ENCODE results near the gene BTBD9.

- no peak for TF ChIP-seq CTCF (IDR thresholded peaks at IDR 0.05; ENCODE audit: low read depth, low read length, poor library complexity, severe bottlenecking)
- no peak for TF ChIP-seq EZH2phosphoT487 (IDR thresholded peaks at IDR 0.05; ENCODE audit: borderline replicate concordance, low read length)
These were observed 226.5 kb downstream of the BTBD9 start for GRCh38 chr6:38413102-38413800.

Data from DOHH2 (cell line).